OCI-M2 (cell line): ENCODE results near the gene MKNK2.

Source experiments
- DNase-seq: peaks from one replicate; lab custom pipeline; 2025; ENCODE audit not compliant: unreplicated experiment; lab: John Stamatoyannopoulos, UW

MKNK2 gene

DNA sequence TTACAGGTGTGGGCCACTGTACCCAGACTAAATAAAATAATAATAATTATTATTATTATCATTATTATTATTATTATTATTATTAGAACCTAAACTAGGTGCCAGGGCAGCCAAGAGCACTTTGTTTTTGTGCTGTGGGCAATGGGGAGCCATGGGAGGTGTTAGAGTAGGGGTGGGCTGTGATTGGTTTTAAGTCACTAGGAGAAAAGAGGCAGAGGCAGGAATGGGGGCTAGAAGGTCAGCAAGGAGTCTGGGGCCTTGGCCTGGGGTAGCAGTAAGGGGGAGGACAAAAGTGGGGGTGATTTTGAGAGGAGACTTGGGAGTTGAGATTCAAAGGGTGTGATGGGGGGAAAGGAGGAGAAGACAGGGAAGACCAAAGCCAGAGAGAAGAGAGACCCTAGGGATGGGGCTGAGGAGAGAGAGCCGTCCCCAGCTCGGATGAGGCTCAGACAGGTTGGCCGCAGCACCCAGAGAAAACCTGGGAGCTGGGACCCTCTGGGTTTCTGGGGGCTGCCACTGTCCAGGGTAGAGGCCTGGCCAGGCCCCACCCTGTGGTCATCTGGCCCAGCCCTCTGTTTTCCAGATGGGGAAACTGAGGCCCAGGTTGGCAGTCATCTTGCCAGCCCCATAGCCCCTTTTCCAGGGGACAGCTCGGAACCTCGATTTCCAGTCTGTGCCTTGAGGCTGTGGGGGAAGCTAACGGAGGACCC lies 17.8 kb downstream of the MKNK2 start:
- no peak for DNase-seq

DNA sequence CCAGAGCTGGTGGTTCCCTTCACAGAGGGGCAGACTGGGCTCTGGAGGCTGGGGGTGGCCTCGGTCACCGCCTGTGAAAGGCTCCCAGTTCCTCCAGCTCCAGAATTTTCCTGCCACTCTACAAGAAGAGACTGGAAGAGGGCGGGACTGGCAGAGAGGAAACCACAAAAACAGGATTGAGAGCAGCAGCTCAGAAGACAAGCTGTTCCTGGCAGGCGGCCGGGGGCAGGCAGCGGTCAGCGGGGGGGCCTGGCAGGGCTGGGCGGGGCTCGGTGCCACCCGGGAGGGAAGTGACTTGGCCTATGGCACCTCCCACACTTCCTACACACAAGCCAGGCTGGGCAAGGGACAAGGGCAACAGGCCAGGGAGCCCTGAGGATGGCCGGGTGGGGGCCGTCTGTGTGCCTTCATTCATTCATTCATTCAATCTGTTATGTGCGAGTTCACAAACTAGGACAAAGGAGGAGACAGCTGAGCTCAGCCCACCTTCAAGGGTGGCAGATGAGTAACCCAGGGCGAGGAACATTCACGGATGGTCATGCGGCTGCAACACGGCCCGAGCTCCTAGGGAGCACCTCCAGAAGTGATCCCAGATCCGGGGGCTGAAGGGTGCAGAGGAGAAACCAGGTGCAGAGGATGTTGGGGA lies 18.6 kb downstream of the MKNK2 start:
- DNase-seq = no peak

DNA sequence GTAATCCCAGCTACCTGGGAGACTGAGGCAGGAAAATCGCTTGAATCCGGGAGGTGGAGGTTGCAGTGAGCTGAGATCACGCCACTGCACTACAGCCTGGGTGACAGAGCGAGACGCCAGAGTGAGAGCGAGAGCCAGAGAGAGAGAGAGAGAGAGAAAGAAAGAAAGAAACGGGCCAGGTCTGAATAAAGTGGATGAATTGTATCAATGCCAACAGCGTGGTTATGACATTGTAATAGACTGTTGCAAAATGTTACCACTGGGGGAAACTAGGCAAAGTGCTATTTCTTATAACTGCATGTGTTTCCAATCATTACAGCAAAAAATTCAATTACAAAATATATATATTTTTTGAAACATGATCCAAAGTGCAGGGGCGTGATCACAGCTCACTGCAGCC lies 23.7 kb downstream of the MKNK2 start:
- no peak for DNase-seq

DNA sequence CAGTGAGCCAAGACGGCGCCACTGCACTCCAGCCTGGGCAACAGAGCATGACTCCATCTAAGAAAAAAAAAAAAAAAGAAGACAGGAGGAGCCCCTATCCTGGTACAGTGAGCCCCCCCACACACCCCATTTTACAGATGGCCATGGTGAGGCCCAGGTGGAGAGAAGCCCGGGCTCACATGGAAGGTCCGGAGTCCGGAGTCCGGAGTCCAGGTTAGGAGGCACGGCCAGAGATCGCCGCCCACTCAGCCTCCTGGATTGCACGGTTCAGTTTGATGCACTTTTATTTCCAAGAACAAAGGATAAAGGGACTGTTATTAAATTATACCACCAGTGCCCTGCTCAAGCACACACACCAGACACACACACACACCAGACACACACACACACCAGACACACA lies 24.3 kb downstream of the MKNK2 start:
- no peak for DNase-seq

DNA sequence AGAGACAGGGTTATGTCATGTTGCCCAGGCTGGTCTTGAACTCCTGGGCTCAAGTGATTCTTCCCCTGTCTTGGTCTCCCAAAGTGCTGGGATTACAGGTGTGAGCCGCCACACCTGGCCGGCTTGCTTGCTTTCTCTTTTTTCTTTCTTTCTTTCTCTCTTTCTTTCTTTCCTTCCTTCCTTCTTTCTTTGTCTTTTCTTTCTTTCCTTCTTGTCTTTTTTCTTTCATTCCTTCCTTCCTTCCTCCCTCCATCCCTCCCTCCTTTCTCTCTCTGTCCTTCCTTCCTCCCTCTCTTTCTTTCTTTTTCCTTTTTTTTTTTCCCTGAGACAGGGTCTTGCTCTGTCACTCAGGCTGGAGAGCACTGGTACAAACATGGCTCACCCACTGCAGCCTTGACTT lies 28.8 kb downstream of the MKNK2 start:
- DNase-seq = no peak

DNA sequence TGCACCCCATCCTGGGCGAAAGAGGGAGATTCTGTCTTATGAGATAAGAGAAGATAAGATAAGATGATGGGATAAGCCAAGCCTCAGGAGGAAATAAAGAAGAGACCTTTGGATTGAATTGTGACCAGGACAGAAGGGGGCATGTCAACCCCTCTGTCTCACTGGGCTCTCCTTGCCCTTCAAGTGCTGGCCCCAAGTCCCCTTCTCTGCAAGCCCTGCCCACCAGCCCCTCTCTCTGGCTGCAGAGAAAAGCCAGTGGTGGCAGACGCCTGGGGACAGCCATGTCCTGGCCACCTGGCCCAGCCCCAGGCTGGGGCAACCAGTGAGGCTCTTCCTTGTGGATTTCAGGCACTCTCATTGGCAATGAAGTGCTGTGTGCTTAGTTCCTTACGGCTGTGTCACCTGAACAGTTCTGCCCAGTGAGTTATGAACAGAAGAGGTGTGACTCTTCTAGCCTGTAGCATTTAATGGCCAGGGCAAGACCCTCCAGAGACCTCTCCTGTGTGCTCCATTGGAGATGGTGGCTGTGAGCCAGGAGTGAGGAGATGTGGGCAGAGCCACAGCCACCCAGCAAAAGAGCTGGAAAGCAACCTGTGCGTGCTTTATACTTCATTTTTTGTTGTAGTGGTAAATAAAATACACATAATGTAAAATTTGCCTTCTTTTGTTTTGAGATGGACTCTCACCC lies 29.4 kb downstream of the MKNK2 start:
- DNase-seq = no peak

DNA sequence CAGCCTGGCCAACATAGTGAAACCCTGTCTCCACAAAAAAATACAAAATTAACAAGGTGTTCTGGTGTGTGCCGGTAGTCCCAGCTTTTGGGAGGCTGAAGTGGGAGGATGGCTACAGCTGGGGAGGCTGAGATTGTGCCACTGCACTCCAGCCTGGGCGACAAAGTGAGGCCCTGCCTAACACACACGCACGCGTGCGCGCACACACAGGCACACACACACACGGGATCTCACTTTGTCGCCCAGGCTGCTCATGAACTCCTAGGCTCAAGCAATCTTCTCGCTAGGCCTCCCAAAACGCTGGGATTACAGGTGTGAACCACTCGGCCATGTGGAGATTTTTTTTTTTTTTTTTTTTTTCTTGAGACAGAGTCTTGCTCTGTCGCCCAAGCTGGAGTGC lies 32.3 kb downstream of the MKNK2 start:
- DNase-seq = no peak

DNA sequence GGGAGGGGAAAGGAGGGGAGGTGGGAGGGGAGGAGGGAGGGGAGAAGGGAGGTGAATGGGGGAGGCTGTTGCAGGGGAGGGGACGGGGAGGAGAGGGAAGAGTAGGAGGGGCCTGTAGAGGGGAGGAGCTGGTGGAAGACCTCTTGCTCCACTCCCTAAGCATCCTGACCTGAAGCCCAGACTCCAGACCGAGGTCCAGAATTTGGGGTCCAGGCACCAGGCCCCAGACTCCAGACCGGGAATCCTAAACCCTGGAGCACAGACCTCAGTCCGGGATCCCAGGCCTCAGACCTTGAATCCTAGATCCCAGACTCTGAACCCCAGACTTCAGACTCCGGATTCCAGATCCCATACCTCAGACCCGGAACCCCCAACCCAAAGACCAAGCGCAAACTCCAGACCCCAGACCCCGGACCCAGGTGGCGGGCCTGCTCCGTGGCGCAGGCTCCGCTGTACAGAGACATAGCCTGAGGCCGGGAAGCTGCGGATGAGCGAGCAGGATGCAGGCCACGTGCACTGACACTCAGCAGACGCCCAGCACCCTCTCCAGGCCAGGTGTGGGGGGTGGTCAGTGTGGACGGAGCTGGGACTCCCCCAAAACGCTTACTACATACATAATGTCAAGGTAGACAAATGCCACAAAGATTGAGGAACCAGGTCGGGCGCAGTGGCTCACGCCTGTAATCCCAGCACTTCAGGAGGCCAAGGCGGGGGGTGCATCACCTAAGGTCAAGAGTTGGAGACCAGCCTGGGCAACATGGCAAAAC lies 34.8 kb downstream of the MKNK2 start:
- DNase-seq = no peak

DNA sequence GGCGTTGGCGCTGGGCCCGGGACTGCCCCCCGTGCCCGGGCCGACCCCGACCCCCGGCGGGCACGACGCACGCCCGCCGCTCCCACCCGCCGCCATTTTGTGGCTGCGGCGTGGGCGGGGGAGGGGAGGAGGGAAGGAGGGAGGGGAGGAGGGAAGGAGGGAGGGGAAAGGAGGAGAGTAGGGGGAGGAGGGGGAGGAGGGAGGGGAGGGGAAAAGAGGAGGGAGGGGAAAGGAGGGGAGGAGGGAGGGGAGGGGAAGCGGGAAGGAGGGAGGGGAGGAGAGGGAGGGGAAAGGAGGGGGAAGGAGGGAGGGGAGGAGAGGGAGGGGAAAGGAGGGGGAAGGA lies 35.5 kb downstream of the MKNK2 start, which contains the start of gene BTBD2:
Gene BTBD2 (minus strand): TSS at position 107 of the 343 bp plus-strand sequence. CDS start 11 bp downstream, at position 96.
- no peak for DNase-seq

DNA sequence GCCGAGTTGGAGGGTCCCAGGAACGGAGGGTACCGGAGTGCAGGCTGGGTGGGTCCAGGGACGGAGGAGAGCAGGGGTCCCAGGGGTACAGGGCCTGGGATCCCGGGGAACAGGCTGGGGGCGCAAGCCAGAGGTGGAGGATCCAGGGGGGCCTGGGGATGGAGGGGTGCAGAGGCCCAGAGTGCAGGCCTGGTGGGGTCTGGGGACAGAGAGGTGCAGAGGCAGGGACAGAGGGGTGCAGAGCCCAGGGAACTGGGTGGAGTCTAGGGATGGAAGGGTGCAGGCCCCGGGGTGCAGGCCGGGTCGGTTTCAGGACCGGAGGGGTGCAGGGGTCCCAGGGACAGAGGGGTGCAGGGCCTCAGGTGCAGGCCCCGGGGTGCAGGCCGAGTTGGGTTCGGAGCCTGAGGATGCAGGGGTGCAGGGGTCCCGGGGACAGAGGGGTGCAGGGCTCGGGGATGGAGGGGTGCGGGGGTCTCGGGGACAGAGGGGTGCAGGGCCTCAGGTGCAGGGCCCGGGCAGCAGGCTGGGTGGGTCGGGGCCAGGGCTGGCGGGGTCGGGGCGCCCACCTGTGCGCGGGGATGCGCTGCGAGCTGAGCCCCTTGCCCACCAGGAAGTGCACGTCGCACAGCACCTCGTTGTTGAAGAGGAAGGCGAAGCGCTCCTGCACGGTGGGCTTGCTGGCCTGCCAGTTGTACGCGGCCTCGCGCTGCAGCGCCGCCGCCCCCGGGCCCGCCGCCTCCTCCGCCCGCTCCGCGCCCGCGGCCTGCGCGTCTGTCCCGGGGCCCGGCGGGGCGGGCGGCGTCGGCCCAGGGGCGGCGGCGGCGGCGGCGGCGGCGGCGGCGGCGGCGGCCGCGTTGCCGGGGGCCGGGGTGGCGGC lies 36.1 kb downstream of the MKNK2 start:
- no peak for DNase-seq

DNA sequence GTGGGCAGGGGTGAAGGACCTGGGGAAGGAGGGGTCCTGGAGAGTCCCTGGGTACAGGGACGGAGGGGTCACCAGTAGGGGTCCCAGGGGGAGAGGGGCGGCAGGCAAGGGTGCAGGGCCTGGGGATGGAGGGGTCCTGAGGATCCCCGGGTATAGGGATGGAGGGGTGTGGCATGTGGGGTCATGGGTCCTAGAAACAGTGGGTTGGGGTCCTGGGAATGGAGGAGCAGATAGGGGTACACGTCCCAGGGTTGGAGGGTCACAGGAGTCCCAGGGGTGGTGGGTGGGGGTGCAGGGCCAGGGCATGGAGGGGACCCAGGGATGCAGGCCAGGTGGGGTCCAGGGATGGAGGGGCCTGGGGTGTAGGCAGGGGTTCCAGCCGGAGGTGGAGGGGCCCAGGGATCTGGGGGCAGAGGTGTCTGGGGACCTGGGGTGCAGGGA lies 36.9 kb downstream of the MKNK2 start:
- no peak for DNase-seq

DNA sequence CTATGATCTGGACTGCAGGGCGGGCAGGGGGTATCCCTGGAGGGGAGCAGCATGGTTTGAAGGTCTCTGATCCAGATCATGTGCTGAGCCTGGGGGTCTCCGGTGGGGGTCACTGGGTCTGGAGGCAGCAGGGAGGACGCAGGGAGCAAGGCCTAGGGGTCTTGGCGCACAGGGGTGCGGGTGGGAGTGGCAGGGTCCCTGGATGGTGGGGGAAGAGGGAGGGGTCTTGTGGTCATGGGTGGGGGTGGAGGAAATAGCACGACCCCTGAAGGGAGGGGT lies 37.4 kb downstream of the MKNK2 start:
- no peak for DNase-seq

DNA sequence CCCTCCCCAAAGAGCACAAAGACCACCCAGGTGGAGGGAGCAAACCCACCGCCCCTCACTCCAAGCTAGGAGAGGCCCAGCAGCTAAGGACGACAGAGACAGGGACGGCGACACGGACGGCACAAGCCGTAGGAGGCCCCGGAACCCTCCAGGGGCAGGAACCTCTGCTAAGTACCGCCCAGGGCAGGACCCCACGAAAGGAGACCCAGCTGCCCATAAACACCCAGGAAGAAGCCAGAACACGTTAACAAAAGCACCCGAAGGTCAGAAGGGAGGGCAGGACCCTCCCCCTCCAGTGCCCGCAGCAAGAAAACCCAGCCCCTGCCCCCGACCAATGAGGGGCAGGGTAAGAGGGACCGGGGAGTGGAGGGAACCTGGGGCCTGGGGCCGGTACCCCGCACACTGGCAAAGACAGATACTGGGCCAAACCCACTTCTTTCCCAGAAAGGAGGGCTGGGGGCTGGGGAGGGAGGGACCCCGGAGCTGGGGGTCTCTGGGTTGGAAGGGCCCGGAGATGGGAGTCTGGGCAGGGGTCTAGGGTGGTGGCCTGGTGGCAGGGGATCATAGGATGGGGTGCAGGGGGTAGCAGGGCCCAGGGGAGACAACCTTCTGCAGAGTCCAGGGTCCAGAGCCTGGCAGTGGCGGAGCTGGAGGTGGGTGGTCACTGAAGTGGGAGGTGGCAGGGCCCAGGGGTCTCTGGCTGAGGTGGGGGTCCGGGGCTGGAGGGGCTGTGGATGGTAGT lies 37.9 kb downstream of the MKNK2 start:
- no peak for DNase-seq

DNA sequence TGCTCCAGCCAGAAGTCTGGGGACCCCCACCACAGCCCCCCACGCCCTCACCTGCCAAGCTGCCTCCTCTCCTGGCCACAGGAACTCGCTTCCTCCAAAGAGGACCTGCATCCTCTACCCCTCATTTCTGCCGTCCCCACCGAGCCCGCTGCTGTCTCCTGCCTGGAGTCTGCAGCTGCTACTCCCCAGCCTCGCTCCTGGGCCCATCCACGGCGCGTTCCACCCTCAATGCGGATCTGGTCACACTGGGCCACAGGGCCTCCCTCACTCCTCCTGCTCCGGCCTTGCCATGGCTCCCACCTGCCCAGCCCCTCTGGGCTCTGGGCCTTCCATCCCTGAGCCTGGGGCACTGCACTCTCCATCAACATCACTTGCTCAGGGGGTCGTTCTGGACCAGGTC lies 39.9 kb downstream of the MKNK2 start:
- no peak for DNase-seq

DNA sequence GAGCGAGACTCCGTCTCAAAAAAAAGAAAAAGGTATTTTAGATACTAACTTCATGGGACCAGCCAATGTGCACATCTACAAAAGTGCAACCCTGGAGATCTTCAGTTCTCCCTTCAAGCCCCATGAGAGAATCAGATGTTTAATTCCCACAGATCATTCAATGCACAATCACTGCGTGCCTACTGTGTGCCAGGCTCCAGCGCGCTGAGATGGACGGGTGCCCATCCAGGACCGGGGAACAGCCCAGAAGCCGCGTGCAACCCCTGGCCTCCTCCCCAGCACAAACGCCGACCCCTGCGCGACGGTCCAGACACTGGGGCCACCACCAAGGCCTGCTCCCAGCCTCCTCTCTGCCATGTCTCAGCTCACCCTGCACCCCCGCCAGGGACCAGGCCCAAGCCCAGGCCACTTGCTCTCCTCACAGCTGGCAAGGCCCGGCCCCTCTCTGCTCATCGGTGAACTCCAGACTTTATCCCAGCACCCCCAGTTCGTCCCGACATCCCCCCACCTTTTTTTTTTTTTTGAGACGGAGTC lies 40.8 kb downstream of the MKNK2 start:
- no peak for DNase-seq

DNA sequence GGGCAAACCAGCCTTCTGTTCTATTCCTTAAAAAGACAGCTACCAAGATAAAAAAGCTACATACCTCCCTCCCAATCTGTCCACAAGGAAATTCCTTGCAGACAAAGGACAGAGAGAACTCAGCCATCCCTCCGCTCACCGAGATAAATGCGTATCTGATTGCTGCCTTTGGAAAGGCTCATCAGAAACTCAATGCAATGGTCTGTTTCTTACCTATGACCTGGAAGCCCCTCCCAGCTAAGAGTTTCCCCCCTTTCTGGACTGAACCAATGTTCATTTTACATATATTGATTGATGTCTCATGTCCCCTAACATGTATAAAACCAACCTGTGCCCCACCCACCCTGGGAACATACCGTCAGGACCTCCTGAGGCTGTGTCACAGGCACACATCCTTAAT lies 47.2 kb downstream of the MKNK2 start:
- no peak for DNase-seq

DNA sequence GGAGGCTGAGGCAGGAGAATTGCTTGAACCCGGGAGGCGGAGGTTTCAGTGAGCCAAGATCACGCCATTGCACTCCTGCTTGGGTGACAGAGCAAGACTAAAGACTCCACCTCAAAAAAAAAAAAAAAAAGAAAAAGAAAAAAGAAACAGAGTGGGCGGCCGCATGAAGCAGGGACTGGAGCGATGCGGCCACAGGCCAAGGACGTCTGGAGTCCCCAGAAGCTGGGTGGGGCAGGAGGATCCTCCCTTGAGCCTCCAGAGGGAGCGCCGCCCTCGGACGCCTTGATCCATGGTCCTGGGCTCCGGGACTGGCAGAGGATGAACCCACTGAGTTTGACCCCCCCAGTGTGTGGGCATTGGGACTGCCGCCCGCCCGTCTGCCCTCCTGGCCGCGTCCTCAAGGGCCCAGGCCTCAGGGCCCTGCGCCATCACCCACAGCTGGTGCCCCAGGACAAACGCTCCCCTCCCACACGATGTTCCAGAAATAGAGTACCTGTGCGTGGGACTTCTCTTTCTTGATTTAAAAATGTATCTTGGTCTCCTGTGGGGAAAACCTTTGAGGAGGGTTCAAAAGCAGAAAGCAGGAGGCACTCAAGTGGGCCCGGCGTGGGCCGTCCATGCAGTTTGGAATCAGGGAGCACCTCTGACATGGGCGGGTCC lies 51.1 kb downstream of the MKNK2 start:
- no peak for DNase-seq

DNA sequence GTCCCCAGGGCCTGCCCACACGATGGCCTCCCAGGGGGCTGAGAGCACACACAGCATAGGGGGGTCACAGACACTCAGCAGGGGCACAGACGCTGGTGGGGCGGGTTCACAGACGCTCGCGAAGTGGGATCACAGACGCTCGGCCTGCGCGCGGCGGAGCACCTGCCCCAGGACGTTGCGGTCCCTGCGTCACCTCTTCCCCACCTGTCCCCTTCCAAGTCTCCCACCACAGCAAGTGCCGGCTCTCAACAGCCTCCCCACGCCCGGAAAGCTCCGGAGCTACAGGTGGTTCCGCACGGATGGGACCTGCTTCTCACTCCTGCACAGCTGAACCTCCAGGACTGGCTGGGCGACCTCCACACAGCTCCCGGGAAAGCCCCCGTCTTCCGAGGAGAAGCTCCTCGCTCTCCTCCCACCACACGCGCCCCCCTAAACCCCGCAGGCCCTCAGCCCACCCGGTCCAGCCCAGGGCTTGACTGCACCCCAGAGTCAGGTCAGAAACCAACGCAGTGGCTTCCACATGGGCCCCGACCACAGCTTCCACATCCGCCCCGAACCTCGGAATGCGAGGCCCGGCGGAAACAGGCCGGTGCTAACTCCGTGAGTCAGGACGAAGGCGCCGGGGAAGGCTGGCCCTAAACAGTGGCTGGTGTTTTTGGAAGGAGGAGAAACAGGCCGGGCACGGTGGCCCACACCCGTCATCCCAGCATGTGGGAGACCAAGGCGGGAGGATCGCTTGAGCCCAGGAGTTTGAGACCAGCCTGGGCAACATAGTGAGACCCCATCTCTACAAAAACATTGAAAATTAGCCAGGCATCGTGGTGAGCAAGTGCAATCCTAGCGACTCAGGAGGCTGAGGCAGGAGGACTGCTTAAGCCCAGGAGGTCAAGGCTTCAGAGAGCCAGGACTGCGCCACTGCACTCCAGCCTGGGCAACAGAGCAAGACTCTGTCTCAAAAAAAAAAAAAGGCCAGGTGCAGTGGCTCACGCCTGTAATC lies 52.0 kb downstream of the MKNK2 start:
- DNase-seq = no peak
